GM23248 (cell line): Measurements from ENCODE around the gene CHTF18. TPM values are rescaled to one million over a fixed set of nuclear protein-coding genes. Genes with fewer than 3 reads are reported as not detected.
"Not testable (repeated sequence)": the region's sequence is repeated elsewhere in the genome, so short reads cannot be mapped to it uniquely, and the experiment has no call there.

Experiments
- DNase-seq: peaks from one replicate; pipeline ENCODE4 v3.0.0-alpha.2; 2015
- H2AFZ ChIP-seq: fragments of 200-600 bp; sonication (generic); 2 replicates; pipeline ENCODE4 v1.6.1; 2016; ENCODE audit warnings: antibody characterized with exemption
- H3F3A ChIP-seq: fragments of 200-600 bp; sonication (generic); 2 replicates; pipeline ENCODE4 v1.6.1; 2016; ENCODE audit warnings: mild to moderate bottlenecking, antibody characterized with exemption, mixed run types; ENCODE audit not compliant: insufficient read depth
- H3K27ac ChIP-seq: fragments of 200-600 bp; sonication (generic); 2 replicates; pipeline ENCODE4 v1.5.1; 2016; ENCODE audit warnings: mild to moderate bottlenecking
- H3K27me3 ChIP-seq: fragments of 200-600 bp; sonication (generic); replicated peaks from 2 replicates; pipeline ENCODE4 v1.6.1; 2016; ENCODE audit warnings: mild to moderate bottlenecking; ENCODE audit not compliant: insufficient read depth
- H3K36me3 ChIP-seq: fragments of 200-600 bp; sonication (generic); 2 replicates; pipeline ENCODE4 v1.6.1; 2016; ENCODE audit warnings: low read depth, mild to moderate bottlenecking
- H3K4me1 ChIP-seq: fragments of 200-600 bp; sonication (generic); 2 replicates; pipeline ENCODE4 v1.6.1; 2016; ENCODE audit warnings: mild to moderate bottlenecking; ENCODE audit not compliant: insufficient read depth
- H3K4me2 ChIP-seq: fragments of 200-600 bp; sonication (generic); one replicate; pipeline ENCODE4 v1.6.1; 2016; ENCODE audit warnings: mild to moderate bottlenecking; ENCODE audit not compliant: unreplicated experiment
- H3K4me3 ChIP-seq: fragments of 200-600 bp; sonication (generic); 2 replicates; pipeline ENCODE4 v1.5.1; 2016; ENCODE audit warnings: mild to moderate bottlenecking
- H3K79me2 ChIP-seq: fragments of 200-600 bp; sonication (generic); 2 replicates; pipeline ENCODE4 v1.6.1; 2016; ENCODE audit warnings: mild to moderate bottlenecking; ENCODE audit not compliant: insufficient read depth
- H3K9ac ChIP-seq: fragments of 200-600 bp; sonication (generic); 2 replicates; pipeline ENCODE4 v1.6.1; 2016; ENCODE audit warnings: mild to moderate bottlenecking
- H3K9me2 ChIP-seq: fragments of 200-600 bp; sonication (generic); 2 replicates; pipeline ENCODE4 v1.6.1; 2016; ENCODE audit warnings: mixed run types, mild to moderate bottlenecking, moderate library complexity; ENCODE audit not compliant: insufficient read depth
- H3K9me3 ChIP-seq: fragments of 200-600 bp; sonication (generic); one replicate; pipeline ENCODE4 v1.6.1; 2017; ENCODE audit warnings: low read depth
- H4K20me1 ChIP-seq: fragments of 200-600 bp; sonication (generic); 2 replicates; pipeline ENCODE4 v1.6.0; 2016; ENCODE audit not compliant: insufficient read depth
- EZH2 ChIP-seq: fragments of 200-600 bp; sonication (generic); IDR thresholded peaks from 2 replicates; pipeline ENCODE4 v1.6.1; 2018; ENCODE audit warnings: antibody characterized with exemption, mild to moderate bottlenecking; ENCODE audit not compliant: insufficient read depth, poor library complexity, severe bottlenecking
- EZH2phosphoT487 ChIP-seq: fragments of 200-600 bp; sonication (generic); IDR thresholded peaks from 2 replicates; pipeline ENCODE4 v1.6.1; 2018; ENCODE audit warnings: antibody characterized with exemption, moderate library complexity, mild to moderate bottlenecking, low read depth; ENCODE audit not compliant: insufficient read depth
- WGBS, 2 experiments: methylation state at CpG; one replicate each; pipeline ENCODE4 v1.1.6; 2015 to 2017; ENCODE audit warnings: low lambda C conversion rate in 2 of 2, low coverage in 1 of 2; ENCODE audit errors: missing lambda C conversion rate in 2 of 2; 5-methylcytosine and 5-hydroxymethylcytosine counted together
- in situ Hi-C: fragments of 300-500 bp; cut with MboI; formaldehyde crosslinking; loops from 2 replicates; pipeline ENCODE4 v1.15.0; 2020
- polyA plus RNA-seq: library from polyadenylated mRNA; unstranded; fragments of >200 nt; fragmentation: Nextera tagmentation; extraction: Ambion mirVana; gene quantifications from 2 replicates; pipeline ENCODE4 v1.2.1, GENCODE V29; 2016
- total RNA-seq: library from RNA; depleted of rRNA; stranded (reverse); fragments of >200 nt; shearing (Covaris generic); gene quantifications from 2 replicates; pipeline ENCODE4 v1.2.3, GENCODE V29; 2014

Gene CHTF18
- total and polyA plus RNA-seq, 2 experiments from 2014 or later: 8.8 to 13.1 TPM

DNA sequence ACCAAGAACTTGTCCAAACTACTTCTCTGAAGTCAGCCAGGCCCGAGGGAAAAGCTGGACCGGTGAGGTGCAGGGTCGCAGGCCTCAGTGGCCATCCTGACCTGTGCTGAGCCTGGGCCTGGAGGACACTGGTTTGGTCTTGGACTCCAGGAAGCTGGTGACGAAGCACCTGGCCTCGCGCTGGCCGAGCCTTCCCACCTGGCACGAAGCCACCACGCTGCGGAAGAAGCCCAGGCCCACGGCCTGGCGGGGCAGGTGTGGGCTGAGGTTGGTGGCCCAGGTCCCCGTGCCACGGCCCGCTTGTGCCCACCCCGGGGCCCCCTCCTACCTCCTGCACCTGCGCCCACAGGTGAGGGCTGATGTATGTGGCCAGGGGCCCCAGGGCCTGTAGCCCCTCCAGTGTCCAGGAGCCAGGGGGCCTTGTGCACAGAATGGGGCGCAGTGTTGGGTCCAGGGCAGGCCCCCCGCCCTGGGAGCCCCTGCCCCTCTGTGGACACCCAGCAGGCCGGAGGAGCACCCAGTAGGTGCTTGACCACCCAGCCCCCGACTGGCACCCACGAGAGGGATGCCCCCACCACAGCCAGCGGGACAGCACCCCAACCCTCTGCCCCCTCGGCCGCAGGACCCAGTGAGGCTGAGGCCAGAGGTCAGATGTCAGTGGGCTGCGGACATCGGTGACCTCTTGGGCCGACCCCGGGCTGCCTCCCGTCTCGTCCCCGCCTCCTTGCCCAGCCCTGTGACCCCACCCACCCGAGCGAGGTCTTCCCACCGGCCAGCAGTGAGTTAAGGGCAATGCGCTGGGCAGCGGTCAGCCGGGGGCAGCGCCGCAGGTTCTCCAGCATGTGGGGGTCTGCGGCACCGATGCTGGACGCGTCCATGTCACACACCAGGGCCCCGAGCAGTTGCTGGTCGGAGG, 14.1 kb upstream of the CHTF18 start:
- H3K79me2 ChIP-seq: no peaks in the 10 kb centered on the region
- no peak overlapping the region for H2AFZ ChIP-seq
- in situ Hi-C loops: no loop called here
- no peak overlapping the region for H3K4me2 ChIP-seq
- no peaks in the 10 kb centered on the region for H3K36me3 ChIP-seq
- no peaks in the 10 kb centered on the region; the same call in 1 of the 2 replicates for H3K4me1 ChIP-seq
- H3K9ac ChIP-seq: no peak overlapping the region
- H3F3A ChIP-seq: no peaks in the 10 kb centered on the region
- H3K9me2 ChIP-seq: no peaks in the 10 kb centered on the region
- H3K9me3 ChIP-seq: no peaks in the 10 kb centered on the region
- 69 to 83% methylated on average over 25 to 41 of the region's 46 CpGs for WGBS, 2 experiments
- no peaks in the 10 kb centered on the region for H4K20me1 ChIP-seq
- H3K4me3 ChIP-seq: no peak overlapping the region
- H3K27ac ChIP-seq: no peak overlapping the region
- DNase-seq: no peak
- H3K27me3 ChIP-seq: no peaks in the 10 kb centered on the region
- TF ChIP-seq EZH2phosphoT487 (no peak), EZH2 (no peak)

GRCh38 chr16:775236-775796, 13.1 kb upstream of the CHTF18 start:
- no peaks in the 10 kb centered on the region for H3K27me3 ChIP-seq
- H4K20me1 ChIP-seq: no peaks in the 10 kb centered on the region
- no peaks in the 10 kb centered on the region for H3K79me2 ChIP-seq
- in situ Hi-C loops: no loop called here
- no peaks in the 10 kb centered on the region; the same call in 1 of the 2 replicates for H3K4me1 ChIP-seq
- no peaks in the 10 kb centered on the region for H3K9me2 ChIP-seq
- H3K4me2 ChIP-seq: no peak overlapping the region
- no peak overlapping the region for H2AFZ ChIP-seq
- no peak for DNase-seq
- H3K27ac ChIP-seq: no peak overlapping the region
- no peaks in the 10 kb centered on the region for H3F3A ChIP-seq
- no peaks in the 10 kb centered on the region for H3K9me3 ChIP-seq
- no peak overlapping the region for H3K9ac ChIP-seq
- no peaks in the 10 kb centered on the region for H3K36me3 ChIP-seq
- H3K4me3 ChIP-seq: no peak overlapping the region
- 70 to 71% methylated on average over 17 to 32 of the region's 36 CpGs for WGBS, 2 experiments
- no peak for TF ChIP-seq EZH2
- TF ChIP-seq EZH2phosphoT487: no peak

- H3K4me2 ChIP-seq, H3K36me3 ChIP-seq, H4K20me1 ChIP-seq, H2AFZ ChIP-seq, H3K79me2 ChIP-seq, DNase-seq, H3K9me2 ChIP-seq, H3K4me1 ChIP-seq, H3K27ac ChIP-seq, H3K27me3 ChIP-seq, in situ Hi-C loops, H3K9me3 ChIP-seq, H3F3A ChIP-seq, H3K4me3 ChIP-seq, H3K9ac ChIP-seq: not testable (repeated sequence)
- 83 to 92% methylated on average over 10 of the region's 10 CpGs for WGBS, 2 experiments
These were observed 12.1 kb upstream of the CHTF18 start for GRCh38 chr16:776298-776697.

DNA sequence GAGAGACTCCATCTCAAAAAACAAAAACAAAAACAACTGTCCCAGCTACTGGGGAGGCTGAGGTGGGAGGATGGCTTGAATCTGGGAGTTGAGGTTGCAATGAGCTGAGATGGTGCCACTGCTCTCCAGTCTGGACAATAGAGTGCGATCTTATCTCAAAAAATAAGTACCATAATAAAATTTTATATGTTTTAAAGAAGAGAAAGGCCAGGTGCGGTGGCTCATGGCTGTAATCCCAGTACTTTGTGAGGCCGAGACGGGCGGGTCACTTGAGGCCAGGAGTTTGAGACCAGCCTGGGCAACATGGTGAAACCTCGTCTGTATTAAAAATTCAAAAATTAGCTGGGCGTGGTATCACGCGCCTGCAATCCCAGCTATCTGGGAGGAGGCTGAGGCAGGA, 11.6 kb upstream of the CHTF18 start:
- H3K9me3 ChIP-seq: no peaks in the 10 kb centered on the region
- H3K27me3 ChIP-seq: no peaks in the 10 kb centered on the region
- TF ChIP-seq EZH2: no peak
- no peak for TF ChIP-seq EZH2phosphoT487
- no peaks in the 10 kb centered on the region; the same call in 1 of the 2 replicates for H3K4me1 ChIP-seq
- H3K79me2 ChIP-seq: no peaks in the 10 kb centered on the region
- no peak overlapping the region for H3K9ac ChIP-seq
- 89 to 94% methylated on average over 9 of the region's 9 CpGs for WGBS, 2 experiments
- H4K20me1 ChIP-seq: no peaks in the 10 kb centered on the region
- in situ Hi-C loops: no loop called here
- no peak for DNase-seq
- H3K36me3 ChIP-seq: no peaks in the 10 kb centered on the region
- H2AFZ ChIP-seq: no peak overlapping the region
- H3K27ac ChIP-seq: no peak overlapping the region
- H3K4me2 ChIP-seq: no peak overlapping the region
- no peak overlapping the region for H3K4me3 ChIP-seq
- H3K9me2 ChIP-seq: no peaks in the 10 kb centered on the region
- no peaks in the 10 kb centered on the region for H3F3A ChIP-seq
